WTC11 (cell line): ENCODE data around the gene TMEM238.

ENCODE experiments used
- CDX4 ChIP-seq: fragments of 250-450 bp; sonication (Bioruptor Pico); IDR thresholded peaks from 2 replicates; pipeline ENCODE4 v1.9.0; 2021; ENCODE audit warnings: moderate library complexity, mild to moderate bottlenecking, inconsistent platforms, borderline replicate concordance
- E2F4 ChIP-seq: sonication (generic); formaldehyde crosslinking; IDR thresholded peaks from 2 replicates; pipeline ENCODE4 v1.8.1; 2022; ENCODE audit warnings: low read depth, mild to moderate bottlenecking, moderate library complexity, missing genetic modification reagents, borderline replicate concordance
- HMGXB4 ChIP-seq: sonication (generic); formaldehyde crosslinking; IDR thresholded peaks from 2 replicates; pipeline ENCODE4 v1.8.1; 2023; ENCODE audit warnings: mild to moderate bottlenecking, moderate library complexity, missing genetic modification reagents
- JUN ChIP-seq: sonication (generic); formaldehyde crosslinking; IDR thresholded peaks from 2 replicates; pipeline ENCODE4 v1.8.0; 2023; ENCODE audit warnings: mild to moderate bottlenecking, missing genetic modification reagents
- NR2C2 ChIP-seq: sonication (generic); formaldehyde crosslinking; IDR thresholded peaks from 2 replicates; pipeline ENCODE4 v1.8.0; 2022; ENCODE audit warnings: mild to moderate bottlenecking, missing genetic modification reagents
- SP1 ChIP-seq: sonication (generic); formaldehyde crosslinking; conservative IDR thresholded peaks from 2 replicates; pipeline ENCODE4 v1.8.1; 2022; ENCODE audit warnings: missing genetic modification reagents
- ZBTB21 ChIP-seq: sonication (generic); formaldehyde crosslinking; IDR thresholded peaks from 2 replicates; pipeline ENCODE4 v1.8.1; 2023; ENCODE audit warnings: mild to moderate bottlenecking, missing genetic modification reagents, borderline replicate concordance
- ZNF138 ChIP-seq: sonication (generic); formaldehyde crosslinking; conservative IDR thresholded peaks from 2 replicates; pipeline ENCODE4 v1.8.1; 2022; ENCODE audit warnings: mild to moderate bottlenecking, moderate library complexity, missing genetic modification reagents
- ZNF263 ChIP-seq: sonication (generic); formaldehyde crosslinking; IDR thresholded peaks from 2 replicates; pipeline ENCODE4 v1.8.1; 2022; ENCODE audit warnings: low read depth, mild to moderate bottlenecking, moderate library complexity, missing genetic modification reagents
- TF ChIP-seq, protein P1 (sequence below): sonication (generic); formaldehyde crosslinking; IDR thresholded peaks from 2 replicates; pipeline ENCODE4 v1.8.0; 2022; ENCODE audit warnings: missing genetic modification reagents
- TF ChIP-seq, protein P2 (sequence below): sonication (generic); formaldehyde crosslinking; conservative IDR thresholded peaks from 2 replicates; pipeline ENCODE4 v1.8.1; 2022; ENCODE audit warnings: mild to moderate bottlenecking, missing genetic modification reagents
- TF ChIP-seq, protein P3 (sequence below): fragments of 200-600 bp; IDR thresholded peaks from 2 replicates; pipeline ENCODE4 v1.8.0; 2022; ENCODE audit warnings: antibody characterized with exemption
- TF ChIP-seq, protein P4 (sequence below): sonication (generic); formaldehyde crosslinking; IDR thresholded peaks from 2 replicates; pipeline ENCODE4 v1.8.0; 2022; ENCODE audit warnings: mild to moderate bottlenecking, missing genetic modification reagents
- TF ChIP-seq, protein P5 (sequence below): sonication (generic); formaldehyde crosslinking; IDR thresholded peaks from 2 replicates; pipeline ENCODE4 v1.8.0; 2023; ENCODE audit warnings: missing genetic modification reagents

GRCh38 chr19:55352549-55353145 is 31.4 kb downstream of the TMEM238 start:
- TF ChIP-seq CDX4 (CRISPR knock-in tag), result no peak
- TF ChIP-seq, protein P1, sequence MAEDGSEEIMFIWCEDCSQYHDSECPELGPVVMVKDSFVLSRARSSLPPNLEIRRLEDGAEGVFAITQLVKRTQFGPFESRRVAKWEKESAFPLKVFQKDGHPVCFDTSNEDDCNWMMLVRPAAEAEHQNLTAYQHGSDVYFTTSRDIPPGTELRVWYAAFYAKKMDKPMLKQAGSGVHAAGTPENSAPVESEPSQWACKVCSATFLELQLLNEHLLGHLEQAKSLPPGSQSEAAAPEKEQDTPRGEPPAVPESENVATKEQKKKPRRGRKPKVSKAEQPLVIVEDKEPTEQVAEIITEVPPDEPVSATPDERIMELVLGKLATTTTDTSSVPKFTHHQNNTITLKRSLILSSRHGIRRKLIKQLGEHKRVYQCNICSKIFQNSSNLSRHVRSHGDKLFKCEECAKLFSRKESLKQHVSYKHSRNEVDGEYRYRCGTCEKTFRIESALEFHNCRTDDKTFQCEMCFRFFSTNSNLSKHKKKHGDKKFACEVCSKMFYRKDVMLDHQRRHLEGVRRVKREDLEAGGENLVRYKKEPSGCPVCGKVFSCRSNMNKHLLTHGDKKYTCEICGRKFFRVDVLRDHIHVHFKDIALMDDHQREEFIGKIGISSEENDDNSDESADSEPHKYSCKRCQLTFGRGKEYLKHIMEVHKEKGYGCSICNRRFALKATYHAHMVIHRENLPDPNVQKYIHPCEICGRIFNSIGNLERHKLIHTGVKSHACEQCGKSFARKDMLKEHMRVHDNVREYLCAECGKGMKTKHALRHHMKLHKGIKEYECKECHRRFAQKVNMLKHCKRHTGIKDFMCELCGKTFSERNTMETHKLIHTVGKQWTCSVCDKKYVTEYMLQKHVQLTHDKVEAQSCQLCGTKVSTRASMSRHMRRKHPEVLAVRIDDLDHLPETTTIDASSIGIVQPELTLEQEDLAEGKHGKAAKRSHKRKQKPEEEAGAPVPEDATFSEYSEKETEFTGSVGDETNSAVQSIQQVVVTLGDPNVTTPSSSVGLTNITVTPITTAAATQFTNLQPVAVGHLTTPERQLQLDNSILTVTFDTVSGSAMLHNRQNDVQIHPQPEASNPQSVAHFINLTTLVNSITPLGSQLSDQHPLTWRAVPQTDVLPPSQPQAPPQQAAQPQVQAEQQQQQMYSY (CRISPR knock-in tag), result no peak
- TF ChIP-seq, protein P2, sequence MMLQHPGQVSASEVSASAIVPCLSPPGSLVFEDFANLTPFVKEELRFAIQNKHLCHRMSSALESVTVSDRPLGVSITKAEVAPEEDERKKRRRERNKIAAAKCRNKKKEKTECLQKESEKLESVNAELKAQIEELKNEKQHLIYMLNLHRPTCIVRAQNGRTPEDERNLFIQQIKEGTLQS (CRISPR knock-in tag), result no peak
- no peak for TF ChIP-seq ZBTB21
- no peak for TF ChIP-seq JUN (CRISPR knock-in tag)
- TF ChIP-seq, protein P3, sequence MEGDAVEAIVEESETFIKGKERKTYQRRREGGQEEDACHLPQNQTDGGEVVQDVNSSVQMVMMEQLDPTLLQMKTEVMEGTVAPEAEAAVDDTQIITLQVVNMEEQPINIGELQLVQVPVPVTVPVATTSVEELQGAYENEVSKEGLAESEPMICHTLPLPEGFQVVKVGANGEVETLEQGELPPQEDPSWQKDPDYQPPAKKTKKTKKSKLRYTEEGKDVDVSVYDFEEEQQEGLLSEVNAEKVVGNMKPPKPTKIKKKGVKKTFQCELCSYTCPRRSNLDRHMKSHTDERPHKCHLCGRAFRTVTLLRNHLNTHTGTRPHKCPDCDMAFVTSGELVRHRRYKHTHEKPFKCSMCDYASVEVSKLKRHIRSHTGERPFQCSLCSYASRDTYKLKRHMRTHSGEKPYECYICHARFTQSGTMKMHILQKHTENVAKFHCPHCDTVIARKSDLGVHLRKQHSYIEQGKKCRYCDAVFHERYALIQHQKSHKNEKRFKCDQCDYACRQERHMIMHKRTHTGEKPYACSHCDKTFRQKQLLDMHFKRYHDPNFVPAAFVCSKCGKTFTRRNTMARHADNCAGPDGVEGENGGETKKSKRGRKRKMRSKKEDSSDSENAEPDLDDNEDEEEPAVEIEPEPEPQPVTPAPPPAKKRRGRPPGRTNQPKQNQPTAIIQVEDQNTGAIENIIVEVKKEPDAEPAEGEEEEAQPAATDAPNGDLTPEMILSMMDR, result no peak
- no peak for TF ChIP-seq ZNF263
- TF ChIP-seq, protein P4, sequence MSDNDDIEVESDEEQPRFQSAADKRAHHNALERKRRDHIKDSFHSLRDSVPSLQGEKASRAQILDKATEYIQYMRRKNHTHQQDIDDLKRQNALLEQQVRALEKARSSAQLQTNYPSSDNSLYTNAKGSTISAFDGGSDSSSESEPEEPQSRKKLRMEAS (CRISPR knock-in tag), result no peak
- TF ChIP-seq, protein P5, sequence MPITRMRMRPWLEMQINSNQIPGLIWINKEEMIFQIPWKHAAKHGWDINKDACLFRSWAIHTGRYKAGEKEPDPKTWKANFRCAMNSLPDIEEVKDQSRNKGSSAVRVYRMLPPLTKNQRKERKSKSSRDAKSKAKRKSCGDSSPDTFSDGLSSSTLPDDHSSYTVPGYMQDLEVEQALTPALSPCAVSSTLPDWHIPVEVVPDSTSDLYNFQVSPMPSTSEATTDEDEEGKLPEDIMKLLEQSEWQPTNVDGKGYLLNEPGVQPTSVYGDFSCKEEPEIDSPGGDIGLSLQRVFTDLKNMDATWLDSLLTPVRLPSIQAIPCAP (CRISPR knock-in tag), result no peak
- TF ChIP-seq NR2C2 (CRISPR knock-in tag), result no peak
- TF ChIP-seq HMGXB4 (CRISPR knock-in tag), result no peak
- TF ChIP-seq ZNF138 (CRISPR knock-in tag), result no peak
- no peak for TF ChIP-seq SP1 (CRISPR knock-in tag)
- TF ChIP-seq E2F4 (CRISPR knock-in tag), result no peak
